Stimulated activated CD4-positive, alpha-beta T cell treated with anti-CD3 and anti-CD28 coated beads, Interleukin-4, amount 100 ng/mL, for 24 hours (primary cell): Measurements from ENCODE around the gene SDF4.
"Not testable (repeated sequence)": the region's sequence is repeated elsewhere in the genome, so short reads cannot be mapped to it uniquely, and the experiment has no call there.

ENCODE experiments used
- DNase-seq: peaks from one replicate; pipeline ENCODE4 v3.0.0-alpha.2; 2020

SDF4 gene

DNA sequence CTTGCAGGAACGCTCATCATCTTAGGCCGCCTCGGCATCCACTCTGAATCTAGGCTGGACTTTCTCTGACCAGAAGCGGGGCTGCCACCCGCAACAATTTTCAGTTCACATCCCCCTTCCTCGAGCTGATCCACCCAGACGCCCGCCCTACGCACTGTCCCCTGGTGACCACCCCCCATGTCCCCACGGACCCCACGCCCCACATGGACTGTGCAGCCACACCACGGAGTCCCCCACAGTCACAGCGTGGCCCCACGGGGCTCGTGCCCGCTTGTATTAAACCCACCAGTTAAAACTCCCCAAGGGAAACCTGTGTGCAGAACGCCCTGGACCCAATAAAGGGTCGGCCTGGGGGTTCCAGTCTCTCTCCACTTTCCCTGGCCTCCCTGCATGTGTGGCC is 27.7 kb upstream of the SDF4 start:
- no peak for DNase-seq

DNA sequence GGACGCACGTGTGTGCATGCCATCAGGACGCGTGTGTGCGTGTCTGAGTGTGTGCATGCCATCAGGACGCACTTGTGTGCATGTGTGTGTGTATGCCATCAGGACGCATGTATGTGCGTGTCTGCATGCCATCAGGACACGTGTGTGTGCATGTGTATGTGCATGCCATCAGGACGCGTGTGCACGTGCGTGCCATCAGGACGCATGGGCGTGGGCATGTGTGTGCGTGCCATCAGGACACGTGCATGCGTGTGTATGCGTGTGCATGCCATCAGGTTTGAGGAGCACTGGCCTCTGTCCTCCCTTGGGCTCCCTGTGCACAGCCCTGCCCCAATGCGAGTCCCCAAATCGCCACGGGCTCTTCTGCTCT is 27.3 kb upstream of the SDF4 start:
- DNase-seq = no peak

DNA sequence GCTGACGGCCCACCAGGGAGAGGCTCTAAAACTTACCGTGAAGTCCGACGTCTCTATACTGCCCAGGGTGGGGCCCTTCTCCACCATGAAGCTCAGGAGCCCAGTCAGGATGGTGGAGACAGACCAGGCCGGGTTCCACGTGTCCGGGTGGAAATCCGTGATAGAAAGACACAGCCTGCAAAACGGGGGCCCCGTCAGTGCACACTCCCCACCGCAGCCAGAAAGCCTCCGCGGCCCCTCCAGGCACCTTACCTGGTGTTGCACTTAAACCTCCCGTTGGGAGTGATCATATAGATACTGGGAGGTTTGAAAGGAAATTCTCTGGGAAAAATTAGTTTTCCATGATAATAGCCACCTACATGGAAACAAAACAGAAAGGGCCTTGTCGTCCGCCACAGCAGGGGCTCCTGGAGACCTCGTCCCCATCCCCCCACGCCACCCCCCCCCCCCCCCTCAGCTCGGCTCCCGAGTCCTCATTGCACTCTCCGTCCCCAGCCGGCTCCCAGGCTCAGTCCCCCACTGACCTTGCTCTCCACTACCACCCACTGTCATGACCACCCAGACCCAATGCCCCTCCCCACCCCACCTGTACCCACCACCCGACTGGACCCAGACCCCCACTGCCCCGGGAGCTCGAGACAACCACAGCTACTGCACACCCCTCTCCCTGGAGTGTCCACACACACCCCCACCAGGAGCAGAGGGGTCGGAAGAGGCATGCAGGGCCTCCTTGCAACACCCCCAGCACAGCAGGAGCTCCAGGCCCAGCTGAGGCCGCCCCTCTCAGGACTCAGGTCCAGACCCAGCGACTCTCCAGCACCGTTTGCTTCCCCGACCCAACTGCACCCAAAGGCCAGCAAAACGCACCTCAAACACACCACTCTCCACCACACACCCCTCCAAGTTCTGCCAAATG is 25.4 kb upstream of the SDF4 start:
- no peak for DNase-seq

DNA sequence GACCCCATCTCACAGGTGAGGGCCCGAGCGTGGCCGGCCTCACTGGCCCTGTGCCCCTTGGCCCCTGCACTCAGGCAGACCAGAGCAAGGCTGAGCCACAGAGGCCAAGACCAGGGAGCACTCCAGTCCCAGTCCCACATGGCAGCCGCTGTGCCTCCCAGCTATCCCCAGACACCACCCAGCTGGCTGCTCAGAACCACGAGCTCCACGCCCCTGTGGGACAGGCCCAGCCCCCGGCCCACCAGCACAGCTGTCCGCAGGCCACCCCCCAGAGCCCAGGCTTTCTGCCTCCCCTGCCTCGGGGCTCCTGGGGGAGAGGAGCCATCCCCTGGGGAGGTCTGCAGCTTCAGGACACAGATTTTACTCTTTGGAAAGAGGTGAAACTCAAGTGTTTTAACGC is 23.8 kb upstream of the SDF4 start:
- DNase-seq = no peak

DNA sequence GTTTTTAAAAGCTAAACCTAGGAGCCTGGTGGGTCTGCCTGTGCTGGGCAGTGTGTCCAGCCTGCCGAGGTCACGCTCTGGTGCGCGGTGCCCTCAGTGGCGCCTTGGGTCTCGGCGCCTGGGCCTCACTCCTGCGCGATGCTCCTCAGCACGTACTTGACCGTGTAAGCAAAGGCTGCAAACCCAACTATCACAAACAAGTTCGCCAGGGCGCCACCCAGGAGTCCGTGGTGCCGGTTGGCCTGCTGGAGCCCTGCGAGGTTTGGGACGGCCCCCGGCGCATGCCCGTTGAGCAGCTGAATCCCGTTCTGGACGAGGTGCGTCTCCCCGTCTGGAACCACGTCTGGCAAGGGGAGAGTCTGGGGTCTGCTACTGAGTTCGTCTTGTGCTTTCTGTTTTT is 23.3 kb upstream of the SDF4 start:
- no peak for DNase-seq

DNA sequence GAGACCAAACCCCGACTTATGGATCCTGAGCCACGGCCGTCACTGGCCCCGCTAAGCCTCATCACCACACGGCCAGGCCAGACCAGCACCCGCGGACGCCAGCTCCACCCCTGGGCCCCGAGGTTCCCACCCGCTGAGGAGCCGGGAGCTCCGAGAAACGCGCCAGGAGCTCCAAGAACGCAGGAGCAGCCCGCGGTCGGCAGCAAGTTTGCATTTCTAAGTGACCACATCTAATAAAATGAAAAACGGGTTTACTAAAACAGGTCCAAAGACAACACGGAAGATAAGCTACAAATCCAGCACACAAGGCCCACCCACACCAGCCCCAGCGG is 22.8 kb upstream of the SDF4 start:
- no peak for DNase-seq

DNA sequence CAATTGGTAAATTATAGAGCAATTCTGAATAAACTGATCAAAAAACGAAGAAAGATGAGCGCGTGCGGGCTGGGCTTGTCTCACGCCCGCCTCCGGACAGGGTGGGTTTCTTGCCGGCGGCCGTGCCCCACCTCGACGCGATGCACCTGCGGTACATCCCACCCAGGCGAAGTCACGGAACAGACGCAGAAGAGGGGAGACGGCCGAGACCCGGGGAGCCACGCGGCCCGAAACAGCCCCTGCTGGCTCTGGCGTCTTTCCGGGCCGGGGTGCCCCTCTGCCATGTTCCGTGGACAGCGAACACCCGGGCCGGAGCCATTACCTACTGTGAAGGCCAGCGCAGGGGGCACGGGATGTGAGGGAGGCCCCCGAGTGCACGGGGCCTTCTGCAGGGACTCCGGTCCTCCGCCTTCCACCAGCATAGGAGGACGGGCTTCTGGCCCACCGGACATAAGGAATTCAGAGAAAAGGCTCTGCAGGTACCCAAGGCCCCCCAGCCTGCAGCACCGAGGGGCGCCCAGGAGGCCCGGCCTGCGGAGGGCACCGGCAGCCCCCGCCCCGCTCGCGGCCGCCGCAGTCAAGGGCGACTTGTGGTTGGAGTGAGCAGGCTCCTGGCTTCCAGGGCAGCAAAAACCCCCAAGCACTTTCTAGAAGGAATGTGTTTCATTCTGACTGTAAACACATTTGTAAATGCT is 22.3 kb upstream of the SDF4 start:
- DNase-seq = no peak

DNA sequence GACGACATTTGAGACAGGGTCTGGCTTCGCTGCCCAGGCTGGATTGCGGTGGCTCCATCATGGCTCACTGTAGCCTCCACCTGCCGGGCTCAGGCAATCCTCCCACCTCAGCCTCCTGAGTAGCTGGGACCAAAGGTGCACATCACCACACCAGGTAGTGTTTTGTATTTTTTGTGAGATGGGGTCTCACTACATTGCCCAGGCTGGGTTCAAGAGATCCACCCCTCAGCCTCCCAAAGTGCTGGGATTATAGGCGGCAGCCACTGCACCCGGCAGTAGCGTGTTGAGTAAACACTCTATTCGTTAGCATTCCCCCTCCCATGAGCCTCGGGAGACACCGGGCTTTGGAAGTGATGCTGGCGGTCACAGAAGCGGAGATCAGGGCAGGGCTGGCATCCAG is 21.5 kb upstream of the SDF4 start:
- DNase-seq = no peak

DNA sequence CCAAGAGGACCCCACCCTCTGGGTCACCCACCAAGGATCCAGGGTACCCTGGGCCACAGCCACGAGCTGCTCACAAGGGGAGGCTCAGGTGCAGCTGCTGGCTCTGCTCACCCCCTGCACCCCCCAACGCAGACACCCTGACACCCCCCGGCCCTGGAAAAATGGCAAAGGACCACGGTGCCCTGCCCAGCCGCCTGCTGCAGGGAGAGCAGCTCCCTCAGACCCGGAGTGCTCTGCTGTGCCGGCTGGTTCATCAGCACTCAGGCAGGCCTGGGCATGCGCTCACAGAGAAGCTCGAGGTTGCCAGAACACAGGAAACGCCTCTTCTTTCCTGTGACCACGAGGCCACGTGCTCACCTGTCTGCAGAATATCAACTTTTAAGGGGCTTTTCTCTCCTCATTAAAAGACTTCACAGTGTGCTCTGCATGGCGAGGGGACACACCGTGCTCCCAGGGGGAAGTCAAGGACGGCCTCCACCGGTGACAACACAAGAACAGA is 19.0 kb upstream of the SDF4 start:
- peak; percentile 70 for DNase-seq

DNA sequence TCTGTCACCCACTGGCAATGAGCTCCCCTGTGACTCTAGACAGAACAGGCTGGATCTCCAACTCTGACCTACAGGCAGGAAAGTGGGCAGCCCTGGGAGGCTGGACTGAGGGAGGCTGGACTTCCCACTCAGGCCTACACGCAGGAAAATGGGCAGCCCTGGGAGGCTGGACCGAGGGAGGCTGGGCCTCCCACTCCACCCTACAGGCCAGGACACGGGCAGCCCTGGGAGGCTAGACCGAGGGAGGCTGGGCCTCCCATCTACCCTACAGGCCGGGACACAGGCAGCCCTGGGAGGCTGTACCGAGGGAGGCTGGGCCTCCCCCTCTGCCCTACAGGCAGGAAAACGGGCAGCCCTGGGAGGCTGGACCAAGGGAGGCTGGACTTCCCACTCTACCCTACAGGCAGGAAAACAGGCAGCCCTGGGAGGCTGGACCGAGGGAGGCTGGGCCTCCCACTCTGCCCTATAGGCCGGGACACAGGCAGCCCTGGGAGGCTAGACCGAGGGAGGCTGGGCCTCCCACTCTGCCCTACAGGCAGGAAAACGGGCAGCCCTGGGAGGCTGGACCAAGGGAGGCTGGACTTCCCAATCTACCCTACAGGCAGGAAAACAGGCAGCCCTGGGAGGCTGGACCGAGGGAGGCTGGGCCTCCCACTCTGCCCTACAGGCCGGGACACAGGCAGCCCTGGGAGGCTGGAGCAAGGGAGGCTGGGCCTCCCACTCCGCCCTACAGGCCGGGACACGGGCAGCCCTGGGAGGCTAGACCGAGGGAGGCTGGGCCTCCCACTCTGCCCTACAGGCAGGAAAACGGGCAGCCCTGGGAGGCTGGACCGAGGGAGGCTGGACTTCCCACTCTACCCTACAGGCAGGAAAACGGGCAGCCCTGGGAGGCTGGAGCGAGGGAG is 16.5 kb upstream of the SDF4 start:
- not testable (repeated sequence) for DNase-seq

DNA sequence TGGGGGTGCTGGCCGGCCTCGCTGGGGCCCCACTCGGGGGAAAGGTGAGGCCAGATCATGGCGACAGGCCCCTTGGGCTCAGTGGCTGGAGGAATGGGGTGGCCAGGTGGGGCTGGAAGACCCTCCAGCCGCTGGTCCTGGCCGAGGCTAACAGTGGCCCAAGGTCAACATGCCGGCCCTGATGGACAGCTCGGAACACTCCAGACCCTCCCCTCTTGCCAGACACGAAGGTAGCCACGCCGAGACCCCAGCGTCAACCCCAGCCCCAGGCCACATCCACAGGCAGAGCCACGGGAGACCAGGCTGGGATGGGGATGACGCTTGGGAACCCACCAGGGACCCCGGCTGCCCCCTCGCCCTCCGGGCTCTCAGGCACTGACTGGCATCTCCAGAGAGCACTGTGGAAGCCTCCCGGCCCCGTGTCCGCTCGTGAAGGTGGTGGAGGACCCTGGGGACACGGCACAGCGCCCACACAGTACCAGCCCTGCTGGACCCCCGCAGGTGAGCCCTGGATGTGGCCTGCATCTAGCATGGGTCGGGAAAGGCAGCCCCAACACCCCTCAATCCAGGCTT is 15.6 kb upstream of the SDF4 start:
- no peak for DNase-seq

DNA sequence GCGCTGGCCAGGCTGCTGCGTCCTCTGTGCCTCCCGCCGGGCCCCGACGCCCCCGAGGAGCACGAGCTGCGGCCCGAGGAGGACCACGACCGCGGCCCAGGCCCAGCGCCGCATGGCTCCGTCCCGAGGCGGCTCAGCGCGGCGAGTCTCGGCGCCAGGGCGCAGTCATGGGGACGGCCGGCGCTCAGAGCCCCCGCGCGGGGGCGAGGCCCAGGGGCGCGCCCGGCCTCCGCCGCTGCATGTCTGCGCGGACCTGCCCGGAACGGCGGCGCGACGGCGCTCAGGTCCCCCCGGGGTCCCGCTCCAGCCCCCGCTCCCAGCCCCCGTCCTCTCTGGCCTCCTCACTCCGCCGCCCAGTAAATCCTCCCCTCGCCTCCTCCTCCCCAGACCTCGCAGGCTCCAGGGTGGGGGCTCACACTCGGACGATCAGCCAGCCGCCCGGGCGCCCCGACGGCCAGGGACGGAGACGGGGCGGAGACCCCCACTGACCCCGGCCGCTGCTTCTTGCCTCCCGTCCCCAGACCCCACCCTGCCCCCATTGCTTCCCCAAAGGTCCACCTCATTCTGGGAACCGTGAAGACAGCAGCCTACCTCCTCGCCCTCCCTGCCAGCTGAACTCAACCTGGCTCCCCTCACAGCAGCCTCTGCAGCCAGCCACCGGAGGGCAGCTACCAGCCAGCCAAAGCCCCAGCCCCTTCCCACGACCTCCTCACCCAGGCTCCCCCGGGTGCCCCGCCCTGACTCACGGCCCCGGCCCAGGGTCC is 15.0 kb upstream of the SDF4 start, which contains the start of gene C1QTNF12:
Gene C1QTNF12 (minus strand): TSS at position 146 of the 764 bp plus-strand sequence. CDS start 32 bp downstream, at position 114.
- no peak for DNase-seq

DNA sequence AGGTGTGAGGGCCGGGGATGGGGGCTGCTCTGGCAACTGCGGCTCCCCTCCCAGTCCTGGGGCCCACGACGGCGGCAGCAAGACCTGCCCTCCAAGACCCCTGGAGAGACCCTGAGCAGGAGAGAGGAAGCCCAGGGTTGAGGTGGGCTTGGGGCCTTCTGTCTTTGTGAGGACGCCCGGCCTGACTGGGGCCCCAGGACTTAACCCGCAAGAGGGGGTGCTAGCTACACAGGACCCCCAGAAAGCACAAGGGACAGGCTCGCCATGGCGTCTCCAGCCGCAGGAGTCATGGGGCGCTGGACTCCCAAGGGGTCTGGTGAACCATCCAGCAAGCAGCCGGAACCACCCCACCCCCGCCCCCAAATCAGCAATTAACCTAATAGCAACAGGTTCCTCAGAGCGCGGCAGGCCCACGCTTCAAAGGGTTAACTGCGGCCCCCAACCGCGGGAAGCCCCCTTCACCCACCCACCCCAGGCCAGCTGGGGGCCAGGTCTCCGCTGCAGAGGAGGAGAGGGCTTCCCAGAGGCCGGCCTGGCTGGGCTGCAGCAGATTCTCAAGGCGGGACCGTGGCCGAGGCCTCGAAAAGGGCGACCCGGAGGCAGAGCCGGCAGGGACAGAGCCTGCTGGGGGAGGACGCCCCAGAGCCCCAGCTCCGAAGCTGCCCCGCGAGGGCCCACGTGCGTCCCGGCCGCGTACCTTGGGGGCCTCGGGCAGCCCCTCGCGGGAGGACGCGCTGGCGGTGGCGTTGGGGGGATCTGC is 14.2 kb upstream of the SDF4 start:
- DNase-seq = no peak

DNA sequence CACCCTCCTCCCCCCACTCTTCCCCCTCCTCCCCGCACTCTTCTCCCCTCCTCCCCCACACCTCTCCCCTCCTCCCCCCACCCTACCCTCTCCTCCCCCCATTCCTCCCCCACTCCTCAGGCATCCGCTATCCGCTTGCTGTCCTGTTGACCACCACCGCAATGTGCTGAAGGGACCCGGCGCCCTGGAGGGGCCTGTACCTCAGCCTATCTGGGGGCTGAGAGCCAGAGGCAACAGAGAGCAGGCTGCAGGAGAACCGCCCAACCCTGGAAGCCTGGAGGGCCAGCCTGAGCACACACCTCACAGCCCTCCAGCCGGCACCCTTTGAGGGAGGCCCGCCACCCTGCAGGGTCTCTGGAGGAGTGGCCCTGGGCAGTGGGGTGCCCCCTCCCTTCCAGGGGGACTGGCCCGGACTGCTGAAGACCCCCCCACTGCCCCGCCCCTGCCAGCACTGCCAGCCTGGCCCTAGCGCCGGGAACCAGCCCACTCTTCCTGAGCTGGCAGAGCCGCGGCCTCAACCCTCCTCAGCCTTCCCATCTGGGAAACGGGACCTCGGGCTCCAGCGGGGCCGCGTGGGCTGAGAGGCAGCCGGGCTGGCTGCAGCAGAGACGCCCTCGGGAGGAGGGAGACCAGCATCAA is 13.5 kb upstream of the SDF4 start:
- DNase-seq = no peak

DNA sequence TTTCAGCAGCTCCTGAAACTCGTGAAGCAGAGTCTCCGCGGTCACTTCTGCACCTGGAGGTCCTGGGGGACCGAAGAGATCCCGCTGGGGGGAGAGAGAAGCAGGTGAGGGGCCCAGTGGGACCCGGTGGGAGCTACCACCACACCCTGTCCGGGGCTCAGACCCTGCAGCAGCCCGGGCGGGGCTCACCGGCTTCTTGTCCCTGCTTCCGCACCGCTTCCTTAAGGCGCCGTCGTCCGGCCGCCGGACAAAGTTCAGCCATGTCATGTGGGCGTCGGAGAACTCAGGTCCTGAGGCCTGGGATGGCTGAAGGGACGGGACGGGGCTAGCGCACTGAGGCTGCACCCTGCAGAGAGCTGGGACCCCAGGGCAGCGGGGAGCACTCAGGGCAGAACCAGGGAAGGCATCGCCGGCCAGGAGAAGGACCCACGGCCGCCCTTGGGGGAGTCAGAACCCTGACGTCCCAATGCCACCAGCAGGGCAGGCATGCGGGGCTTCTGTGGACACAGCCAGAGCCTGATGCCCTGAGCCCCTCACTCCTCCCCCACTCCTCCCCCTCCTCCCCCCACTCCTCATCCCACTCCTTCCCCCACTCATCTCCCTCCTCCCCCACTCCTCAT is 12.5 kb upstream of the SDF4 start:
- no peak for DNase-seq

DNA sequence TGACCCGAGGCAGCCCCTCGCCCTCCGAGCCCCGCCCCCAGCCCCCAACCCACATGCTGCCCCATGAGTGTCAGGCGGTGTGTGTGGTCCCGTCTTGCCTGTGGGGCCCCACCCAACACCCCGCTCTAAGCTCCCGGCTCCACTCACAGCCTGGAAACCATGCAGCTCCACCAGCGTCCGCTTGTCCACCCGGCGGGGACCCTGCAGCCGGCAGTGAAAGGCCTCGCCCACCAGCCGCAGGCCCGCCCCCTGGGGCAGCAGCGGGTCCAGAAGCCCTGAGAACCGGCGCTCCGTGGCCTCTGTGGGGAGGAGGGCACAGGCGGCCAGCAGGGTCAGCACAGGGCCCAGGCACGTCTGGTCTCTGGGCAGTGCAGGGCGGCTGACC is 12.0 kb upstream of the SDF4 start:
- DNase-seq = no peak

DNA sequence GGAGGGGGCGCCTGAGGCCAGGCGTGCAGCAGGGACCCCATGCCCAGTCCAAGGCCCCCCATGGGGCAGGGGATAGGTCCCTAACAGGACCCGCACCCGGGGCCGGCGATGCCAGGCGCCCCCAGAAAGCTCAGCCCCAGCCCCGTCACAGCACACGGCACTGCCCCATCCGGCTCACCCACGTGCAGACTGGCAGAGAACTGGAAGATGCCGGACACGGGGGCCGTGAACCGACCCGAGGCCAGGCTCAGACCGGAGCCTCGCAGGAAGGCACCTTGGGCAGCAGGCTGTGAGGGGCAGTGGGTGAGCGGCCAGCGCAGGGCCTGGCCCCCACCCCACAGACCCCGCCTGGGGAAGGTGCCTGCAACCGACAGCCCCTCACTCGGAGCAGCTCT is 11.5 kb upstream of the SDF4 start:
- no peak for DNase-seq

DNA sequence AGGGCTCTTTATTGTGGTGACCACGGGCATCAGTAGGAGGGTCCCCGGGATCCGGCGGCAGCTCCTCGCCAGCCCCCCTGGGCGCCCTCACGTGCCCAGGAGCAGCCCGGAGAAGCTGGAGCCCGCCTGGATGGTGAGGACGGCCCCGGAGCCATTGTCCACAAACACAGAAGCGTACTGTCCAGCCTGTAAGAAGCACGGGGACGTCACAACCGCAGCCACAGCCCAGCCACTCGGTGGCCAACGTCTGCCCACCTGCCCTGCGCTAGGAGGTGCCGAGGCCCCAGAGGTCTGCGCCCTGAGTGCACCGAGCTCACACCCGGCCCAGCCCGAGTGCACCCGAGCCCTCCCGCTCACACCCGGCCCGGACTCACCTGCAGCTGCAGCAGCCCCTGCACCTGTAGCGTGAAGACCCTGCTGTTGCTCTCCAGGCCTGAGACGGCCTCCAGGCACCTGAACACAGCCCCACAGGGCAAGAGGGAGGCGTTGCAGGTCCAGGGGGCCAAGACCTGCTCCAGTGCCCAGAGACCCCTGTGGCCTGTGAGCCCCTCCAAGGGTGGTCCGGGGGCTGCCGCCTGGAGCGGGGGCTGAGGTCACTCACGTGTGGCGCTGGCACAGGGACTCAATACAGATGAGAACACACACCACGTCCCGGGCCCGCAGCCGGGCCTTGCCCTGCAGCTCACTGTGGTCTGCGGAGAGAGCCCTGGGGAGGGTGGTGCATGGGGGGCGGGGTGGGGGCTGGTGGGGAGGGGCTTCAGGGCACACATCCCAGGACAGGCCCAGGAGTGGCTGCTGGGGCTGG is 10.9 kb upstream of the SDF4 start:
- DNase-seq = no peak

DNA sequence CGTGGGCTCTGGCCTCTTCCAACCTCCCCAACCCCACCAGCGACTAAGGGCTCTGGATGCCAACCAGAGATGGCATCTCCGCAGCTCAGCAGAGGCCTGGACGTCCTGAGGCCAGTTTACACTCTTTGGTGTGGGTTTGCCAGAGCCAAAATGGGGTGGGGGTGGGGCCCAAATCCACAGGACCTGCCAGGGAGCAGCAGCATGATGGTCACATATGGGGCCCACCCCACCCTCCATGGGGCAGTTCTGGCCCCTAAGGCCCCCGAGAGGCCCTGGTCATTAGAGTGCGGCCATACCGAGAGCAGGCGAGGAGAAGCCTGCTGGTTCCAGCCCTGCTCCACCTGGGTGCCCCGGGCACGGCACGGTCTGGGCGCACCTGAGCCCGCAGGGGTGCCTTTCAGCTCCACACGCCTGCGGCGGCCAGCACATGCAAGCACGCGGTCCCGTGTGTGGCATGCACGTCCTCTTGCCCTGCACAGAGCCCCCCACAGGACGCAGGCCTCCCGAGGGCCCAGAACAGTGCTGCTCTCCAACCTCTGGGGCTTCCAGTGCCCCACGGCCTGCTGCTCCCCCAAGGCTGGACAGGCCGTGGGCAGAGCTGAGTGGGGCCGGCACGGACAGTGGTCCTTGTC is 9.9 kb upstream of the SDF4 start:
- no peak for DNase-seq
